ENCODE data around the gene NCOA1. TPM values are rescaled to one million over a fixed set of nuclear protein-coding genes. Genes with fewer than 3 reads are reported as not detected.
A peak's percentile ranks its signal among the peaks of the same experiment; 100 is the strongest.
"Not testable (repeated sequence)": the region's sequence is repeated elsewhere in the genome, so short reads cannot be mapped to it uniquely, and the experiment has no call there.

NCOA1 gene
- total RNA-seq, 2 experiments from 2014 or later: 35.5 to 40.6 TPM

DNA sequence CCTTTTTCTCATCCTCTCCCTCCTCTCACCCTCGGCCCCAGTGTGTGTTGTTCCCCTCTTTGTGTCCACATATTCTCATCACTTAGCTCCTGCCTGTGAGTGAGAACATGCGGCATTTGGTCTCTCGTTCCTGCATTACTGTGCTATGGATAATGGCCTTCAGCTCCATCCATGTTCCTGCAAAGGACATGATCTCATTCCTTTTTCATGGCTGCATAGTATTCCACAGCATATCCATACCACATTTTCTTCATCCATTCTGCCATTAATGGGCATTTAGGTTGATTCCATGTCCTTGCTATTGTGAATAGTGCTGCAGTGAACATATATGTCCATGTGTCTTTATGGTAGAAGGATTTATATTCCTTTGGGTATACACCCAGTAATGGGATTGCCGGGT lies 10.8 kb upstream of the NCOA1 start:
- no peak for ATAC-seq (ENCODE audit: poor library complexity)
- Mint-ChIP-seq H3K9me3 (no peaks in the 10 kb centered on the region), H3K27me3 (no peaks in the 10 kb centered on the region), H3K4me1 (ENCODE audit: low read depth) (no peaks in the 10 kb centered on the region), H3K27ac (no peak overlapping the region), H3K36me3 (ENCODE audit: low read depth) (no peaks in the 10 kb centered on the region), H3K4me3 (no peak overlapping the region)
- DNase-seq: no peak
- H3K4me1 ChIP-seq (ENCODE audit: insufficient read depth, low read length): no peaks in the 10 kb centered on the region
- ChIA-PET CTCF (no interaction called here), POLR2A (no interaction called here)
- no peaks in the 10 kb centered on the region for H3K9me3 ChIP-seq (ENCODE audit: control insufficient read depth in 1 of 2, insufficient read depth in 1 of 2, low read length in 2 of 2)
- TF ChIP-seq CTCF (IDR thresholded peaks at IDR 0.05): no peak
- H3K4me3 ChIP-seq (ENCODE audit: low read length): no peak overlapping the region
- H3K27me3 ChIP-seq (ENCODE audit: control insufficient read depth in 1 of 2, insufficient read depth in 2 of 2, low read length in 2 of 2): peaks cover 0 to 6% of the 10 kb centered on the region in 2 experiments
- H3K27ac ChIP-seq (ENCODE audit: low read depth in 1 of 2, low read length in 2 of 2): no peak overlapping the region
- H3K36me3 ChIP-seq (ENCODE audit: insufficient read depth, low read length): no peaks in the 10 kb centered on the region
- intact Hi-C loops (cut with DNase I, micrococcal nuclease): no loop called here

- Histone ChIP-seq H3K9me3 (ENCODE audit: control insufficient read depth in 1 of 2, insufficient read depth in 1 of 2, low read length in 2 of 2) (no peaks in the 10 kb centered on the region), H3K4me3 (ENCODE audit: low read length) (no peak overlapping the region), H3K27me3 (ENCODE audit: control insufficient read depth in 1 of 2, insufficient read depth in 2 of 2, low read length in 2 of 2) (peaks cover 0 to 6% of the 10 kb centered on the region in 2 experiments), H3K27ac (ENCODE audit: low read depth in 1 of 2, low read length in 2 of 2) (no peak overlapping the region), H3K36me3 (ENCODE audit: insufficient read depth, low read length) (no peaks in the 10 kb centered on the region), H3K4me1 (ENCODE audit: insufficient read depth, low read length) (no peaks in the 10 kb centered on the region)
- DNase-seq: peak in 2 of 14 experiments; percentile 49 to 61
- Mint-ChIP-seq H3K36me3 (ENCODE audit: low read depth) (no peaks in the 10 kb centered on the region), H3K9me3 (no peaks in the 10 kb centered on the region), H3K27me3 (no peaks in the 10 kb centered on the region), H3K27ac (no peak overlapping the region), H3K4me1 (ENCODE audit: low read depth) (peaks cover 5% of the 10 kb centered on the region), H3K4me3 (no peak overlapping the region)
- intact Hi-C loops (cut with DNase I, micrococcal nuclease): no loop called here
- CTCF ChIA-PET: interaction anchor here (0.6 kb wide), 1 partner anchor 34 kb away, joined by 3 read pairs; no protein-coding TSS in a partner anchor
- POLR2A ChIA-PET: no interaction called here
- no peak for TF ChIP-seq CTCF (IDR thresholded peaks at IDR 0.05)
- ATAC-seq (ENCODE audit: poor library complexity): no peak
Observed at GRCh38 chr2:24482251-24482971, 8.6 kb upstream of the NCOA1 start.

GRCh38 chr2:24482972-24483300 lies 8.1 kb upstream of the NCOA1 start:
- Mint-ChIP-seq H3K36me3 (ENCODE audit: low read depth) (no peaks in the 10 kb centered on the region), H3K9me3 (no peaks in the 10 kb centered on the region), H3K27ac (no peak overlapping the region), H3K4me1 (ENCODE audit: low read depth) (peaks cover 5% of the 10 kb centered on the region), H3K27me3 (no peaks in the 10 kb centered on the region), H3K4me3 (no peak overlapping the region)
- ChIA-PET POLR2A (no interaction called here), CTCF (interaction anchor here (0.5 kb wide), 1 partner anchor 46 kb away, joined by 3 read pairs; no protein-coding TSS in a partner anchor)
- H3K27me3 ChIP-seq (ENCODE audit: control insufficient read depth in 1 of 2, insufficient read depth in 2 of 2, low read length in 2 of 2): peaks cover 0 to 6% of the 10 kb centered on the region in 2 experiments
- H3K4me1 ChIP-seq (ENCODE audit: insufficient read depth, low read length): no peaks in the 10 kb centered on the region
- H3K27ac ChIP-seq (ENCODE audit: low read depth in 1 of 2, low read length in 2 of 2): no peak overlapping the region
- ATAC-seq (ENCODE audit: poor library complexity) (no peak), DNase-seq (no peak)
- intact Hi-C loops (cut with DNase I, micrococcal nuclease): no loop called here
- H3K36me3 ChIP-seq (ENCODE audit: insufficient read depth, low read length): no peaks in the 10 kb centered on the region
- H3K4me3 ChIP-seq (ENCODE audit: low read length): no peak overlapping the region
- no peaks in the 10 kb centered on the region for H3K9me3 ChIP-seq (ENCODE audit: control insufficient read depth in 1 of 2, insufficient read depth in 1 of 2, low read length in 2 of 2)
- no peak for TF ChIP-seq CTCF (IDR thresholded peaks at IDR 0.05)

DNA sequence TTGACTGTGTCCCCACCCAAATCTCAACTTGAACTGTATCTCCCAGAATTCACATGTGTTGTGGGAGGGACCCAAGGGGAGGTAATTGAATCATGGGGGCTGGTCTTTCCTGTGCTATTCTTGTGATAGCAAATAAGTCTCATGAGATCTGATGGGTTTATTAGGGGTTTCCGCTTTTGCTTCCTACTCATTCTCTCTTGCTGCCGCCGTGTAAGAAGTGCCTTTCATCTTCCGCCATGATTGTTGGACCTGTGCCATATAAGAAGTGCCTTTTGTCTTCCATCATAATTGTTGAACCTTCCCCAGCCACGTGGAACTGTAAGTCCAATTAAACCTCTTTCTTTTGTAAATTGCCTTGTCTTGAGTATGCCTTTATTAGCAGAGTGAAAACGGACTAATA lies 6.4 kb upstream of the NCOA1 start:
- POLR2A ChIA-PET; H3K9me3 Mint-ChIP-seq; DNase-seq; H3K9me3 ChIP-seq (ENCODE audit: control insufficient read depth in 1 of 2, insufficient read depth in 1 of 2, low read length in 2 of 2); H3K27ac ChIP-seq (ENCODE audit: low read depth in 1 of 2, low read length in 2 of 2); H3K4me3 ChIP-seq (ENCODE audit: low read length); intact Hi-C loops (cut with DNase I, micrococcal nuclease); H3K4me1 ChIP-seq (ENCODE audit: insufficient read depth, low read length); H3K4me3 Mint-ChIP-seq; H3K36me3 Mint-ChIP-seq (ENCODE audit: low read depth); H3K27me3 Mint-ChIP-seq; H3K36me3 ChIP-seq (ENCODE audit: insufficient read depth, low read length); H3K27ac Mint-ChIP-seq; ATAC-seq (ENCODE audit: poor library complexity); H3K27me3 ChIP-seq (ENCODE audit: control insufficient read depth in 1 of 2, insufficient read depth in 2 of 2, low read length in 2 of 2); CTCF ChIA-PET: not testable (repeated sequence)
- H3K4me1 Mint-ChIP-seq (ENCODE audit: low read depth): peaks cover 16% of the 10 kb centered on the region

Data from CD4-positive, alpha-beta T cell (primary cell).